Endothelial cell (in vitro differentiated cells): ENCODE results near the gene CACNA1I. TPM values are rescaled to one million over a fixed set of nuclear protein-coding genes. Genes with fewer than 3 reads are reported as not detected.

Experiments
- DNase-seq: peaks from one replicate; pipeline ENCODE4 v3.0.0; 2021; ENCODE audit warnings: low spot score
- H3K27ac Mint-ChIP-seq: one replicate; pipeline ENCODE4 v1.8.0; 2021; ENCODE audit warnings: mixed read lengths, inconsistent platforms; ENCODE audit not compliant: unreplicated experiment
- H3K27me3 Mint-ChIP-seq: one replicate; pipeline ENCODE4 v1.8.0; 2021; ENCODE audit warnings: mild to moderate bottlenecking, moderate library complexity, mixed read lengths, inconsistent platforms; ENCODE audit not compliant: unreplicated experiment
- H3K36me3 Mint-ChIP-seq: one replicate; pipeline ENCODE4 v1.8.0; 2021; ENCODE audit warnings: mild to moderate bottlenecking, low read depth, mixed read lengths, inconsistent platforms; ENCODE audit not compliant: unreplicated experiment
- H3K4me1 Mint-ChIP-seq: one replicate; pipeline ENCODE4 v1.8.0; 2021; ENCODE audit warnings: mild to moderate bottlenecking, mixed read lengths, inconsistent platforms; ENCODE audit not compliant: unreplicated experiment
- H3K4me3 Mint-ChIP-seq: one replicate; pipeline ENCODE4 v1.8.0; 2021; ENCODE audit warnings: mild to moderate bottlenecking, mixed read lengths, inconsistent platforms; ENCODE audit not compliant: unreplicated experiment
- H3K9me3 Mint-ChIP-seq: one replicate; pipeline ENCODE4 v1.8.0; 2021; ENCODE audit warnings: mixed read lengths, inconsistent platforms; ENCODE audit not compliant: unreplicated experiment
- total RNA-seq: library from RNA; stranded (reverse); fragmentation: NEBNext Ultra II Directional; extraction: Animal tissue kit (Norgen Biotek cat#: 25700); gene quantifications from one replicate; pipeline ENCODE4 v1.2.1, GENCODE V29; 2021; ENCODE audit not compliant: unreplicated experiment
- TF ChIP-seq, protein P1 (sequence below): fragments of 200-600 bp; sonication (generic); IDR thresholded peaks from one replicate; pipeline ENCODE4 v1.5.0; 2021; ENCODE audit warnings: antibody characterized with exemption; ENCODE audit not compliant: unreplicated experiment

CACNA1I gene
- total RNA-seq, 1 donor from 2014 or later, result 0.10 TPM

DNA sequence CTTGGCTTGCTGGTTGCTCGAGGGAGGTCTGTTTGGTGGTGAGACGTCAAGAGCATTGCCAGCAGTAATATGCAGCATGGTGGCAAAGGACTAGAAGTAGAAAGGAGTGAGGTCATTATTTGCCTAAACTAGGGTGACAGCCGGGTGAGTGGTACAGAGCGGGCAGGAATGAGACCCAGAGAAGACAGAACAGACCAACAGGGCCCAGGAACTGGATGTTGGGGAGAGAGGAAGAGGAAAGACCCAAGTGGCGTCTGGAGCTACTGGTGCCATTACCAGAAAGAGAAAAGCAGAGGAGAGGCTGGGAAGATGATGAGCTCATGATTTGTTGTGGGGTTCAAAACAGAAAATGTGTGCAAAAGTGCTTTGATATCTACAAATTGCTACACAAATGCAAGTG lies 164.3 kb downstream of the CACNA1I start:
- Mint-ChIP-seq H3K4me3 (no peak overlapping the region), H3K36me3 (no peaks in the 10 kb centered on the region), H3K9me3 (no peaks in the 10 kb centered on the region), H3K27me3 (peaks cover 2% of the 10 kb centered on the region), H3K27ac (no peak overlapping the region), H3K4me1 (no peaks in the 10 kb centered on the region)
- DNase-seq, result no peak
- TF ChIP-seq, protein P1, sequence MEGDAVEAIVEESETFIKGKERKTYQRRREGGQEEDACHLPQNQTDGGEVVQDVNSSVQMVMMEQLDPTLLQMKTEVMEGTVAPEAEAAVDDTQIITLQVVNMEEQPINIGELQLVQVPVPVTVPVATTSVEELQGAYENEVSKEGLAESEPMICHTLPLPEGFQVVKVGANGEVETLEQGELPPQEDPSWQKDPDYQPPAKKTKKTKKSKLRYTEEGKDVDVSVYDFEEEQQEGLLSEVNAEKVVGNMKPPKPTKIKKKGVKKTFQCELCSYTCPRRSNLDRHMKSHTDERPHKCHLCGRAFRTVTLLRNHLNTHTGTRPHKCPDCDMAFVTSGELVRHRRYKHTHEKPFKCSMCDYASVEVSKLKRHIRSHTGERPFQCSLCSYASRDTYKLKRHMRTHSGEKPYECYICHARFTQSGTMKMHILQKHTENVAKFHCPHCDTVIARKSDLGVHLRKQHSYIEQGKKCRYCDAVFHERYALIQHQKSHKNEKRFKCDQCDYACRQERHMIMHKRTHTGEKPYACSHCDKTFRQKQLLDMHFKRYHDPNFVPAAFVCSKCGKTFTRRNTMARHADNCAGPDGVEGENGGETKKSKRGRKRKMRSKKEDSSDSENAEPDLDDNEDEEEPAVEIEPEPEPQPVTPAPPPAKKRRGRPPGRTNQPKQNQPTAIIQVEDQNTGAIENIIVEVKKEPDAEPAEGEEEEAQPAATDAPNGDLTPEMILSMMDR, result no peak

DNA sequence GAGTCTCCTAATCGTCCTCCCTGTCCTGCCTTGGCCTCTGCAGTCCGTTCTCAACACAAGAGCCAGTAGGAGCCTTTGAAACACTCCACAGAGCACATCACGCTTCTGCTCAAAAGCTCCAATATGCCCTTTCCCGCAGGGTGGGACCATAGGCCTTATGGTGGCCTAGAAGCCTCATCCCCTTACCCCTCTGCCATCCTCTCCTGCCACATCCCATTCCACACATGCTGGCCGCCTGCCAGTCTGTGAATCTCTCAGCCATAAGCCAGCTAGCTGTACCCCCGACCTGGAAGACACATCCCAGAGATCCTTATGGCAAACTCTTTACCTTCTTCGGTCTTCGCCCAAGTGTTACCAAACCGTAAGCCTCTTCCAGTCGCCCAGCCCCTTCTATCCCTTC lies 165.2 kb downstream of the CACNA1I start:
- Mint-ChIP-seq H3K4me3 (no peak overlapping the region), H3K4me1 (no peaks in the 10 kb centered on the region), H3K27me3 (peaks cover 2% of the 10 kb centered on the region), H3K9me3 (no peaks in the 10 kb centered on the region), H3K27ac (no peak overlapping the region), H3K36me3 (no peaks in the 10 kb centered on the region)
- no peak for DNase-seq
- TF ChIP-seq, protein P1, result no peak

DNA sequence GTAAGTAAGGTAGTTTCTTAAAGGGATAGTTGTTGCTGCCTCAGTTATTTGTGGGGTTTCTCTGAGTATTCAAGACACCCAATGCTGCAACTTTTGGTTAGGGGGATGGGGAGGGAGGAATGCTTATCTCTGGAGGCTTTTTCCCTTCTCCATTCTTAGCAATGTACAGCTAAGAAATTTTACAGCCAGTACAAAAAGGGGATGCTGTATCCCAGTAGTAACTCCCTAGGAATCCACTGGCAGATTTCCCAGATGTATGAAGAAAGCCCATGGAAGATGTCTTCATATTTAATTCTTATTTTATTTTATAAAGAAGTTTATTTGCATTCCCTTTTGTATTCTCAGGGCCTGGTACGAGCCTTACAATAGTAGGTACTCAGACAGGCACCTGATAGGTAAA lies 168.2 kb downstream of the CACNA1I start:
- H3K4me3 Mint-ChIP-seq, result no peak overlapping the region
- H3K4me1 Mint-ChIP-seq, result no peaks in the 10 kb centered on the region
- no peak overlapping the region for H3K27ac Mint-ChIP-seq
- peaks cover 2% of the 10 kb centered on the region for H3K27me3 Mint-ChIP-seq
- no peaks in the 10 kb centered on the region for H3K36me3 Mint-ChIP-seq
- H3K9me3 Mint-ChIP-seq, result no peaks in the 10 kb centered on the region
- TF ChIP-seq, protein P1, result no peak
- no peak for DNase-seq

Other genes starting within 250 kb of the CACNA1I start
- gene SYNGR1, start 220.8 kb upstream of the CACNA1I start, total RNA-seq, result 2.9 TPM
- 24.0 TPM for gene TAB1, start 171.0 kb upstream of the CACNA1I start, total RNA-seq
- 0.87 TPM for gene MGAT3, start 113.7 kb upstream of the CACNA1I start, total RNA-seq
- 29.2 TPM for gene MIEF1, start 68.5 kb upstream of the CACNA1I start, total RNA-seq
- 312 TPM for gene ATF4, start 50.2 kb upstream of the CACNA1I start, total RNA-seq
- 57.7 TPM for gene RPS19BP1, start 38.0 kb upstream of the CACNA1I start, total RNA-seq